ENCODE measurements around the gene MCAT.
"Not testable (repeated sequence)": the region's sequence is repeated elsewhere in the genome, so short reads cannot be mapped to it uniquely, and the experiment has no call there.

MCAT gene

GRCh38 chr22:43118953-43119458 lies 24.2 kb downstream of the MCAT start:
- DNase-seq, result peak; percentile 22

GRCh38 chr22:43118024-43118849 lies 25.0 kb downstream of the MCAT start:
- no peak for DNase-seq

GRCh38 chr22:43116932-43117331 lies 26.3 kb downstream of the MCAT start:
- DNase-seq, result no peak

GRCh38 chr22:43114958-43115357 lies 28.2 kb downstream of the MCAT start:
- DNase-seq, result peak; percentile 81

- DNase-seq, result peak; percentile 61
These were observed 29.5 kb downstream of the MCAT start for GRCh38 chr22:43113526-43114251.

- DNase-seq, result peak; percentile 55
These were observed 32.1 kb downstream of the MCAT start for GRCh38 chr22:43110927-43111623.

- peak; percentile 67 for DNase-seq
These were observed 32.7 kb downstream of the MCAT start, which contains the start of gene BIK for GRCh38 chr22:43110444-43110926. TSS of gene BIK (plus strand) at chr22:43110750. CDS start at chr22:43124023, 13,273 bp downstream.

- DNase-seq, result peak; percentile 40
These were observed 33.2 kb downstream of the MCAT start for GRCh38 chr22:43109921-43110443.

GRCh38 chr22:43109511-43109910 lies 33.7 kb downstream of the MCAT start:
- no peak for DNase-seq

GRCh38 chr22:43106302-43106701 lies 36.9 kb downstream of the MCAT start:
- DNase-seq, result no peak

- DNase-seq, result not testable (repeated sequence)
These were observed 38.2 kb downstream of the MCAT start for GRCh38 chr22:43104950-43105349.

- DNase-seq, result not testable (repeated sequence)
These were observed 39.1 kb downstream of the MCAT start for GRCh38 chr22:43104056-43104625.

- no peak for DNase-seq
These were observed 41.9 kb downstream of the MCAT start for GRCh38 chr22:43101306-43101705.

GRCh38 chr22:43100225-43100624 lies 43.0 kb downstream of the MCAT start:
- DNase-seq, result no peak

- no peak for DNase-seq
These were observed 44.1 kb downstream of the MCAT start for GRCh38 chr22:43099095-43099494.

GRCh38 chr22:43098356-43098755 lies 44.8 kb downstream of the MCAT start:
- no peak for DNase-seq

- no peak for DNase-seq
These were observed 46.8 kb downstream of the MCAT start for GRCh38 chr22:43096420-43096819.

GRCh38 chr22:43094551-43094950 lies 48.6 kb downstream of the MCAT start:
- peak; percentile 84 for DNase-seq

GRCh38 chr22:43094085-43094484 lies 49.1 kb downstream of the MCAT start:
- peak; percentile 92 for DNase-seq

- DNase-seq, result no peak
These were observed 51.1 kb downstream of the MCAT start for GRCh38 chr22:43092085-43092484.

- DNase-seq, result peak; percentile 86
These were observed 52.9 kb downstream of the MCAT start for GRCh38 chr22:43090130-43090789.

All from NCI-H69 (cell line).